H9 (cell line): ENCODE results near the gene GCAT. TPM values are rescaled to one million over a fixed set of nuclear protein-coding genes. Genes with fewer than 3 reads are reported as not detected.

Experiments used
- DNase-seq: peaks from one replicate; pipeline ENCODE4 v3.0.0-alpha.2; 2017
- H2AFZ ChIP-seq: one replicate; pipeline ENCODE4 v1.6.1; 2013; ENCODE audit warnings: mild to moderate bottlenecking, low read length, control low read depth, moderate library complexity
- H2AK5ac ChIP-seq: 2 replicates; pipeline ENCODE4 v1.6.1; 2013; ENCODE audit warnings: low read length, control low read depth, mixed read lengths; ENCODE audit not compliant: insufficient read length
- H2BK120ac ChIP-seq: one replicate; pipeline ENCODE4 v1.6.1; 2013; ENCODE audit warnings: low read depth, mild to moderate bottlenecking, low read length, control low read depth, inconsistent platforms; ENCODE audit not compliant: poor library complexity, severe bottlenecking
- H2BK12ac ChIP-seq: 2 replicates; pipeline ENCODE4 v1.6.1; 2013; ENCODE audit warnings: low read length, control low read depth, mixed read lengths, low read depth; ENCODE audit not compliant: insufficient read length
- H2BK15ac ChIP-seq: 2 replicates; pipeline ENCODE4 v1.6.1; 2013; ENCODE audit warnings: low read depth, low read length, control low read depth
- H2BK20ac ChIP-seq: one replicate; pipeline ENCODE4 v1.6.1; 2013; ENCODE audit warnings: low read depth, mild to moderate bottlenecking, low read length, control low read depth, inconsistent platforms; ENCODE audit not compliant: poor library complexity, severe bottlenecking
- H2BK5ac ChIP-seq: 2 replicates; pipeline ENCODE4 v1.6.1; 2013; ENCODE audit warnings: low read length, control low read depth, mixed read lengths; ENCODE audit not compliant: insufficient read length
- H3K14ac ChIP-seq: 2 replicates; pipeline ENCODE4 v1.6.1; 2013; ENCODE audit warnings: low read length, control low read depth; ENCODE audit not compliant: insufficient read depth
- H3K18ac ChIP-seq: 2 replicates; pipeline ENCODE4 v1.6.1; 2013; ENCODE audit warnings: low read depth, mild to moderate bottlenecking, mixed read lengths, low read length, control low read depth; ENCODE audit not compliant: insufficient read length
- H3K23ac ChIP-seq: 2 replicates; pipeline ENCODE4 v1.6.1; 2013; ENCODE audit warnings: low read length, control low read depth, mixed read lengths, low read depth; ENCODE audit not compliant: insufficient read length
- H3K23me2 ChIP-seq: 2 replicates; pipeline ENCODE4 v1.6.1; 2013; ENCODE audit warnings: low read depth, mild to moderate bottlenecking, mixed read lengths, low read length, control low read depth; ENCODE audit not compliant: insufficient read length, poor library complexity, severe bottlenecking
- H3K27ac ChIP-seq: 2 replicates; pipeline ENCODE4 v1.5.1; 2013; ENCODE audit warnings: low read length, control low read depth, mixed read lengths, low read depth; ENCODE audit not compliant: insufficient read length
- H3K27me3 ChIP-seq: 2 replicates; pipeline ENCODE4 v1.6.1; 2013; ENCODE audit warnings: low read length, control low read depth, inconsistent platforms; ENCODE audit not compliant: insufficient read depth
- H3K4ac ChIP-seq: 2 replicates; pipeline ENCODE4 v1.6.1; 2013; ENCODE audit warnings: low read depth, mild to moderate bottlenecking, control low read depth, inconsistent platforms, low read length, moderate library complexity
- H3K4me1 ChIP-seq: 2 replicates; pipeline ENCODE4 v1.6.1; 2013; ENCODE audit warnings: low read length, control low read depth, inconsistent platforms; ENCODE audit not compliant: insufficient read depth
- H3K4me2 ChIP-seq: 2 replicates; pipeline ENCODE4 v1.6.1; 2013; ENCODE audit warnings: low read length, control low read depth, mixed read lengths; ENCODE audit not compliant: insufficient read length, insufficient read depth
- H3K56ac ChIP-seq: 2 replicates; pipeline ENCODE4 v1.6.1; 2013; ENCODE audit warnings: low read depth, mild to moderate bottlenecking, mixed read lengths, low read length, control low read depth; ENCODE audit not compliant: insufficient read length
- H3K79me1 ChIP-seq: 2 replicates; pipeline ENCODE4 v1.6.1; 2013; ENCODE audit warnings: low read depth, mild to moderate bottlenecking, moderate library complexity, low read length, control low read depth, inconsistent platforms; ENCODE audit not compliant: insufficient read depth, poor library complexity, severe bottlenecking
- H3K79me2 ChIP-seq: 2 replicates; pipeline ENCODE4 v1.6.1; 2013; ENCODE audit warnings: low read length, control low read depth, inconsistent platforms; ENCODE audit not compliant: insufficient read depth
- H3K9ac ChIP-seq: 2 replicates; pipeline ENCODE4 v1.6.1; 2013; ENCODE audit warnings: low read length, control low read depth, mixed read lengths; ENCODE audit not compliant: insufficient read length; ENCODE audit errors: extremely low read depth
- H3K9me3 ChIP-seq: one replicate; pipeline ENCODE4 v1.6.1; 2013; ENCODE audit warnings: low read depth, low read length, inconsistent platforms; ENCODE audit not compliant: control insufficient read depth
- H3T11ph ChIP-seq: one replicate; pipeline ENCODE4 v1.6.1; 2013; ENCODE audit warnings: mild to moderate bottlenecking, low read length, control low read depth, inconsistent platforms
- H4K20me1 ChIP-seq: one replicate; pipeline ENCODE4 v1.6.1; 2013; ENCODE audit not compliant: control insufficient read depth, insufficient read length, insufficient read depth
- H4K5ac ChIP-seq: 2 replicates; pipeline ENCODE4 v1.6.1; 2013; ENCODE audit warnings: low read depth, mild to moderate bottlenecking, mixed read lengths, low read length, control low read depth; ENCODE audit not compliant: insufficient read length
- H4K8ac ChIP-seq: replicated peaks from 2 replicates; pipeline ENCODE4 v1.6.1; 2013; ENCODE audit warnings: low read length, control low read depth, mixed read lengths, low read depth; ENCODE audit not compliant: insufficient read length
- H4K91ac ChIP-seq: 2 replicates; pipeline ENCODE4 v1.6.1; 2013; ENCODE audit warnings: low read depth, mild to moderate bottlenecking, moderate library complexity, mixed read lengths, low read length, control low read depth; ENCODE audit not compliant: insufficient read length
- H3K27ac Mint-ChIP-seq, 3 experiments: 2 replicates in 2 of 3; 3 replicates in 1 of 3; pipeline ENCODE4 v1.8.0; 2020 to 2021; ENCODE audit warnings: mixed read lengths in 3 of 3, mild to moderate bottlenecking in 1 of 3, moderate library complexity in 1 of 3
- H3K27me3 Mint-ChIP-seq: 2 replicates; pipeline ENCODE4 v1.8.0; 2021; ENCODE audit warnings: low read depth, mild to moderate bottlenecking, moderate library complexity, mixed read lengths
- H3K36me3 Mint-ChIP-seq, 3 experiments: 2 replicates in 2 of 3; 3 replicates in 1 of 3; pipeline ENCODE4 v1.8.0; 2020 to 2021; ENCODE audit warnings: low read depth in 3 of 3, mixed read lengths in 3 of 3; ENCODE audit not compliant: insufficient read depth in 1 of 3
- H3K4me1 Mint-ChIP-seq, 2 experiments: 2 replicates each; pipeline ENCODE4 v1.8.0; 2020; ENCODE audit warnings: mixed read lengths in 2 of 2
- H3K4me3 Mint-ChIP-seq, 2 experiments: 2 replicates in 1 of 2; 3 replicates in 1 of 2; pipeline ENCODE4 v1.8.0; 2020 to 2021; ENCODE audit warnings: mild to moderate bottlenecking in 2 of 2, mixed read lengths in 2 of 2, moderate library complexity in 1 of 2
- H3K9me3 Mint-ChIP-seq, 2 experiments: 2 replicates in 1 of 2; 3 replicates in 1 of 2; pipeline ENCODE4 v1.8.0; 2020; ENCODE audit warnings: mild to moderate bottlenecking in 2 of 2, mixed read lengths in 2 of 2, moderate library complexity in 1 of 2
- WGBS: extraction: QIAGEN DNeasy Blood & Tissue Kit; methylation state at CpG from one replicate; pipeline ENCODE4 v1.1.7; 2013; ENCODE audit warnings: missing lambda C conversion rate, low lambda C conversion rate, mixed read lengths; ENCODE audit not compliant: insufficient read length; ENCODE audit errors: extremely low coverage; 5-methylcytosine and 5-hydroxymethylcytosine counted together
- total RNA-seq: library from RNA; stranded (reverse); gene quantifications from 2 replicates; pipeline ENCODE4 v1.2.1, GENCODE V29; 2021
- TF ChIP-seq, protein P1 (sequence below): fragments of 200-600 bp; sonication (generic); conservative IDR thresholded peaks from 3 replicates; pipeline ENCODE4 v1.8.0; 2021; ENCODE audit warnings: antibody characterized with exemption, mild to moderate bottlenecking

Gene GCAT
- total RNA-seq, 1 experiment from 2014 or later: 26.9 TPM

DNA sequence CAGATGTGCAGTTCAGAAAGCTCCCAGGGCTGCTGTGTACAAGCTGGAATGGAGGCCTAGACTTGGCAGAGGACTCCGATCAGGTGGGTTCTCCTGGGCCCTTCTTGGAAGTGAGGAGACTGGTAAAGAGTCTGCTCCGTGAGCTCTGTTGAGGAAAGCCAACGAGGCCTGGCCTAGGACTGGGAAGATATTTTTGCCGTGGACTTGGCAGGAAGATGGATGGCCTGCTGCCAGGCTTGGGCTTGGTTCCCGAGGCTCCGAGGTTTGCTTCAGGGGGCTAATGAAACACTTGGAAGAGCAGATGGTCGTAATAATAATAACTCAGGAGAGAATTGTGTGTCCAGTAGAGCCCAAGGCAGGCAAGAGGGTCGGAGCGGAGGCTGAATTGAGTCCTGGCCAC, 19.3 kb downstream of the GCAT start:
- Histone ChIP-seq H3K4ac (no peak overlapping the region), H3K79me1 (no peaks in the 10 kb centered on the region), H4K8ac (no peak overlapping the region), H4K20me1 (no peaks in the 10 kb centered on the region), H3K23ac (no peak overlapping the region), H2AFZ (no peak overlapping the region), H3T11ph (no peak overlapping the region), H3K9ac (no peak overlapping the region), H3K27me3 (no peaks in the 10 kb centered on the region; the same call in 1 of the 2 replicates), H2BK12ac (no peak overlapping the region), H2BK120ac (no peak overlapping the region), H3K56ac (no peak overlapping the region), H4K91ac (no peak overlapping the region), H3K14ac (no peak overlapping the region), H3K23me2 (no peaks in the 10 kb centered on the region), H3K27ac (no peak overlapping the region), H3K4me2 (no peak overlapping the region), H2BK15ac (no peak overlapping the region), H4K5ac (no peak overlapping the region), H3K18ac (no peak overlapping the region), H3K9me3 (no peaks in the 10 kb centered on the region), H3K79me2 (no peaks in the 10 kb centered on the region), H3K4me1 (peaks cover 3% of the 10 kb centered on the region; the same call in 1 of the 2 replicates), H2AK5ac (no peak overlapping the region), H2BK20ac (no peak overlapping the region), H2BK5ac (no peak overlapping the region)
- peaks cover 0 to 18% (median 9%) of the 10 kb centered on the region in 3 experiments; a peak in 4 of 7 replicates for H3K36me3 Mint-ChIP-seq
- TF ChIP-seq, protein P1, sequence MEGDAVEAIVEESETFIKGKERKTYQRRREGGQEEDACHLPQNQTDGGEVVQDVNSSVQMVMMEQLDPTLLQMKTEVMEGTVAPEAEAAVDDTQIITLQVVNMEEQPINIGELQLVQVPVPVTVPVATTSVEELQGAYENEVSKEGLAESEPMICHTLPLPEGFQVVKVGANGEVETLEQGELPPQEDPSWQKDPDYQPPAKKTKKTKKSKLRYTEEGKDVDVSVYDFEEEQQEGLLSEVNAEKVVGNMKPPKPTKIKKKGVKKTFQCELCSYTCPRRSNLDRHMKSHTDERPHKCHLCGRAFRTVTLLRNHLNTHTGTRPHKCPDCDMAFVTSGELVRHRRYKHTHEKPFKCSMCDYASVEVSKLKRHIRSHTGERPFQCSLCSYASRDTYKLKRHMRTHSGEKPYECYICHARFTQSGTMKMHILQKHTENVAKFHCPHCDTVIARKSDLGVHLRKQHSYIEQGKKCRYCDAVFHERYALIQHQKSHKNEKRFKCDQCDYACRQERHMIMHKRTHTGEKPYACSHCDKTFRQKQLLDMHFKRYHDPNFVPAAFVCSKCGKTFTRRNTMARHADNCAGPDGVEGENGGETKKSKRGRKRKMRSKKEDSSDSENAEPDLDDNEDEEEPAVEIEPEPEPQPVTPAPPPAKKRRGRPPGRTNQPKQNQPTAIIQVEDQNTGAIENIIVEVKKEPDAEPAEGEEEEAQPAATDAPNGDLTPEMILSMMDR: no peak
- peaks cover 34% of the 10 kb centered on the region for H3K27me3 Mint-ChIP-seq
- H3K9me3 Mint-ChIP-seq: no peaks in the 10 kb centered on the region
- peaks cover 14 to 22% of the 10 kb centered on the region in 2 experiments for H3K4me1 Mint-ChIP-seq
- no peak for DNase-seq
- no peak overlapping the region for H3K4me3 Mint-ChIP-seq
- H3K27ac Mint-ChIP-seq: no peak overlapping the region; a peak in 1 of 7 replicates
- WGBS: no CpG with 5 or more reads among the region's 9 CpGs
